Glutamatergic neuron (in vitro differentiated cells): ENCODE results near the gene CDH20. TPM values are rescaled to one million over a fixed set of nuclear protein-coding genes. Genes with fewer than 3 reads are reported as not detected.

Experiments
- DNase-seq: peaks from one replicate; pipeline ENCODE4 v3.0.0; 2022
- H3K27ac Mint-ChIP-seq: one replicate; pipeline ENCODE4 v1.8.0; 2020; ENCODE audit warnings: mild to moderate bottlenecking, mixed read lengths, inconsistent platforms; ENCODE audit not compliant: unreplicated experiment
- H3K27me3 Mint-ChIP-seq: one replicate; pipeline ENCODE4 v1.8.0; 2020; ENCODE audit warnings: mild to moderate bottlenecking, moderate library complexity, mixed read lengths, inconsistent platforms; ENCODE audit not compliant: unreplicated experiment
- H3K36me3 Mint-ChIP-seq: one replicate; pipeline ENCODE4 v1.8.0; 2020; ENCODE audit warnings: mild to moderate bottlenecking, mixed read lengths, inconsistent platforms; ENCODE audit not compliant: unreplicated experiment
- H3K4me1 Mint-ChIP-seq: one replicate; pipeline ENCODE4 v1.8.0; 2020; ENCODE audit warnings: mild to moderate bottlenecking, low read depth, mixed read lengths, inconsistent platforms; ENCODE audit not compliant: unreplicated experiment
- H3K4me3 Mint-ChIP-seq: one replicate; pipeline ENCODE4 v1.8.0; 2020; ENCODE audit warnings: mild to moderate bottlenecking, mixed read lengths, inconsistent platforms; ENCODE audit not compliant: unreplicated experiment
- H3K9me3 Mint-ChIP-seq: one replicate; pipeline ENCODE4 v1.8.0; 2020; ENCODE audit warnings: mild to moderate bottlenecking, moderate library complexity, mixed read lengths, inconsistent platforms; ENCODE audit not compliant: unreplicated experiment
- CTCF ChIP-seq: fragments of 200-600 bp; sonication (generic); IDR thresholded peaks from one replicate; pipeline ENCODE4 v1.5.0; 2021; ENCODE audit not compliant: partially characterized antibody, unreplicated experiment
- total RNA-seq: library from RNA; stranded (reverse); fragmentation: NEBNext Ultra II Directional; extraction: Animal tissue kit (Norgen Biotek cat#: 25700); gene quantifications from one replicate; pipeline ENCODE4 v1.2.1, GENCODE V29; 2021; ENCODE audit not compliant: unreplicated experiment

Gene CDH20
- total RNA-seq, 1 donor from 2014 or later, result 0.47 TPM

- no peaks in the 10 kb centered on the region for H3K36me3 Mint-ChIP-seq
- no peak for DNase-seq
- H3K4me1 Mint-ChIP-seq, result no peaks in the 10 kb centered on the region
- no peaks in the 10 kb centered on the region for H3K27me3 Mint-ChIP-seq
- H3K27ac Mint-ChIP-seq, result no peak overlapping the region
- no peak overlapping the region for H3K4me3 Mint-ChIP-seq
- TF ChIP-seq CTCF, result no peak
- H3K9me3 Mint-ChIP-seq, result no peaks in the 10 kb centered on the region
Measured at GRCh38 chr18:61292280-61293035, 40.8 kb upstream of the CDH20 start.

GRCh38 chr18:61295153-61295552 lies 38.1 kb upstream of the CDH20 start:
- no peaks in the 10 kb centered on the region for H3K9me3 Mint-ChIP-seq
- H3K4me1 Mint-ChIP-seq, result no peaks in the 10 kb centered on the region
- TF ChIP-seq CTCF, result no peak
- no peaks in the 10 kb centered on the region for H3K27me3 Mint-ChIP-seq
- H3K4me3 Mint-ChIP-seq, result no peak overlapping the region
- H3K36me3 Mint-ChIP-seq, result no peaks in the 10 kb centered on the region
- DNase-seq, result no peak
- H3K27ac Mint-ChIP-seq, result no peak overlapping the region

GRCh38 chr18:61308004-61308403 lies 25.2 kb upstream of the CDH20 start:
- Mint-ChIP-seq H3K27me3 (no peaks in the 10 kb centered on the region), H3K4me1 (no peaks in the 10 kb centered on the region), H3K4me3 (no peak overlapping the region), H3K27ac (no peak overlapping the region), H3K36me3 (no peaks in the 10 kb centered on the region), H3K9me3 (peaks cover 1% of the 10 kb centered on the region)
- no peak for DNase-seq
- no peak for TF ChIP-seq CTCF

GRCh38 chr18:61308795-61309393 lies 24.3 kb upstream of the CDH20 start:
- DNase-seq, result no peak
- H3K27ac Mint-ChIP-seq, result no peak overlapping the region
- H3K9me3 Mint-ChIP-seq, result peaks cover 1% of the 10 kb centered on the region

More at GRCh38 chr18:61308795-61309393, 24.3 kb upstream of the CDH20 start:
- TF ChIP-seq CTCF, result no peak
- H3K4me1 Mint-ChIP-seq, result no peaks in the 10 kb centered on the region
- H3K36me3 Mint-ChIP-seq, result no peaks in the 10 kb centered on the region
- no peak overlapping the region for H3K4me3 Mint-ChIP-seq
- peaks cover 2% of the 10 kb centered on the region for H3K27me3 Mint-ChIP-seq
